Measurements from ENCODE around the gene CYP4F11.
"Not testable (repeated sequence)": the region's sequence is repeated elsewhere in the genome, so short reads cannot be mapped to it uniquely, and the experiment has no call there.

CYP4F11 gene

DNA sequence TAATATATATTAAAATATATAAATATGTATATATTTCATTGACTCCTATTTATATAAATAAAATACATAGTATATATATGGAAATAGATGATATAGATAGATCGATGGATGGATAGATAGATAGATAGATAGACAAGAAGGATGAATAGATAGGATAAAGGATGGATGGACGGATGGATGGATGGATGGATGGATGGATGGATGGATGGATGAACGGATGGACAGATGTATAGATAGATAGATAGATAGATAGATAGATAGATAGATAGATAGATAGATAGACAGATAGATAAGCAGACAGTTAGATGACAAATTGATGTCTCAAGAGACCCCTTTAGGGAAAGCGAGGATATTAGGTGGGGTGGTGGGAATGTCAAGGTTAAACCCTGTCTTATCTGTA lies 15.1 kb downstream of the CYP4F11 start:
- DNase-seq: no peak

GRCh38 chr19:15915109-15915508 lies 19.2 kb downstream of the CYP4F11 start:
- no peak for DNase-seq

DNA sequence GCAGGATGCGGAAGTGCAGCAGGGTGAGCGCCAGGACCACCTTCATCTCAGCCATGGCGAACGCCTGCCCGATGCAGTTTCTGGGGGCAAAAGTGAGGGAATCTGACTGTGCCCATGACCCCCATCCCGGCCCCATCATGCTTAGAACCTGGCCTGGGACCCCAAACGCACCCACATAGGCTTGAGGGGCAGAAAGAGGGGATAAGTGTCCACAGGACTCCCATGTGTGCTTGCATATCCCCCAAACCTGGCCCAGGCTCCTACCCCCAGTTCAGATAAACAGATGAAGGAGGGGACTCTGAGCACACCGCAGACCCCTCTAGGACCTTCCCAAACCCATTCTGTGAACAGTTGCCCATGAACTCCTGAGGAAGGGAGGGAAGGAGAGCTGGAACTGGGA lies 20.5 kb downstream of the CYP4F11 start:
- no peak for DNase-seq

GRCh38 chr19:15913384-15913783 lies 20.9 kb downstream of the CYP4F11 start:
- no peak for DNase-seq

DNA sequence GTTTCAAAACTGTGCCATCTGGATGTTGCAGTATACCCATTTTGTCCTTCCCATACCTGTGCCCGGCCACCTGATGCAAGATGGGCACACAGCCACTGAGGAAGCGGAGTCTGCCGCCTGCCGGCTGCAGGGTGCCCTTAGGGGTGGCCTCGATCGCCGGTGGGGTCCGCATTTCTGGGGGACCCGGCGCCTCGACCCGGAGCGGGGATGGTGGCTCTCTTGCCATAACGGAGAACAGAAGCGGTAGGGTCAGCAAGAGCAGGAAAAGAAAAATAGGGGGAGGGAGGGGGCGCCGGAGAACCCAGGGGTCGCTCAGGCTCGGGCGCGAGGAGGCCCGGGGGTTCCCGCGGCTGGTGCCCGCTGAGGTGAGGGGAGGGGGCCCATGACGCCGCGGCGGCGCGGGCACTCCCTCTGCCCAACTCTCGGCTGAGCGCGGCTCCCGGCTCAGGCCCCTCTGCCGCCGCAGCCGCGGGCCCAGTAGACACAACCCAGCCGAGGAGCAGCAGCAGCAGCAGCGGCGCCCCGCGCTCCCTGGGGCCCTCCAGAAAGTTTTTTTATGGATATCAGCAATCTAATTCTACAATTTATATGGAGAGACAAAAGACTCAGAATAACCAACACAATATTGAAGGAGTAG lies 22.6 kb downstream of the CYP4F11 start:
- no peak for DNase-seq

- no peak for DNase-seq
Observed at GRCh38 chr19:15905026-15905425, 29.3 kb downstream of the CYP4F11 start.

- not testable (repeated sequence) for DNase-seq
Observed at GRCh38 chr19:15902898-15903297, 31.4 kb downstream of the CYP4F11 start.

GRCh38 chr19:15902254-15902653 lies 32.1 kb downstream of the CYP4F11 start:
- DNase-seq: no peak

DNA sequence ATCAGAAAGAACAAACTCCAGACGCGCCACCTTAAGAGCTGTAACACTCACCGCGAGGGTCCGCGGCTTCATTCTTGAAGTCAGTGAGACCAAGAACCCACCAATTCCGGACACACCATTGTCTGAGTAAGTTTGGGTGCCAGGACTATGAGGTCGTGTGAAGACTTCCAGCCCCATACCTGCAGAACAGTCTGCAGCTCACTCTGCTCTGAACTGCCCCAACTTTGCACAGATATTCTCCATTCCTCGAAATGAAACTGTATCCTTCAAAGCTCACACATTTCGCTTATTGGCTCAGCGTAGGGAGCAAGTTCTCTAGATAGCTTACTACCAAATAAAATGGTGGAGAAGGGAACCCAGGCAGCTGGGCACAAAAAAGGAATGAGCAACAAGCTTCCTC lies 33.8 kb downstream of the CYP4F11 start:
- no peak for DNase-seq

DNA sequence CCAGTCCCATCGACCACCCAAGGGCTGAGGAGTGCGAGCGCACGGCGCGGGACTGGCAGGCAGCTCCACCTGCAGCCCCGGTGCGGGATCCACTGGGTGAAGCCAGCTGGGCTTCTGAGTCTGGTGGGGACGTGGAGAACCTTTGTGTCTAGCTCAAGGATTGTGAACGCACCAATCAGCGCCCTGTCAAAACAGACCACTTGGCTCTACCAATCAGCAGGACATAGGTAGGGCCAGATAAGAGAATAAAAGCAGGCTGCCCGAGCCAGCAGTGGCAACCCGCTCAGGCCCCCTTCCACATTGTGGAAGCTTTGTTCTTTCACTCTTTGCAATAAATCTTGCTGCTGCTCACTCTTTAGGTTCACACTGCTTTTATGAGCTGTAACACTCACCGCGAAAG lies 34.3 kb downstream of the CYP4F11 start:
- not testable (repeated sequence) for DNase-seq

- DNase-seq: not testable (repeated sequence)
Observed at GRCh38 chr19:15899561-15899960, 34.8 kb downstream of the CYP4F11 start.

- no peak for DNase-seq
Observed at GRCh38 chr19:15897738-15898276, 36.5 kb downstream of the CYP4F11 start, which contains the start of gene CYP4F2. CYP4F2 (minus strand) TSS chr19:15898074; CDS start chr19:15897611, 463 bp downstream.

DNA sequence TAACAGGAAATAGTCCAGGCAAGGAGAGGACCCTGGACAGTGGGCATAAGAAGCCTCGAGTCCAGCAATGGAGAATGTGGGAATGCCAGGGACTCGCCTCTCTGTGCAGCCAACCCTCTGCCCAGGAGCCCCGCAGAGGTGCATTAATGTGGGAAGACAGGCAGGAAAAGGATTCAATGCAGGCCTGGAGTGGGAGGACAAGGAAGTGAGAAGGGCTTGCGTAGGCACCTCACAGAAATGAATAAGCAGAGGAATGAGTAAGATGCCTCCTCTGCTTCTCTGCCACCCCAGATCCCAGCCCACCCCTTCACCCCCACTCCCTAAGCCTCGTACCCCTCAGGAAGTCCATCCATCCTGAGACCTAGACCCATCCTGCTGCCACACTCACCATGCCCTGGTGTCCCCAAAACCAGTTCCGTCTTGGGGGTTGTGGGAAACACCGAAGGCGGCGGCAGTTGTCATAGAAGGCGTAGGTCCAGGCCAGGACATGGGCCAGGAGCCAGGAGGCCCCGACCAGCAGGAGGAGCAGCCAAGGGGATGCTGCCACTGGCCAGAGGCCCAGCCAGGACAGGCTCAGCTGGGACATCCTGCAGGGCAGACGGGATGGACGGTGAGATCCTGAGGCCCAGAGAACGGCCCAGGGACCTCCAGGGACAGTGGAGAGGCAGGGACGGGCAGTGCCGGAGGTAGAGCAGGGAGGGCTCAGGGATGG lies 37.1 kb downstream of the CYP4F11 start:
- no peak for DNase-seq

GRCh38 chr19:15895876-15896430 lies 38.4 kb downstream of the CYP4F11 start:
- no peak for DNase-seq

DNA sequence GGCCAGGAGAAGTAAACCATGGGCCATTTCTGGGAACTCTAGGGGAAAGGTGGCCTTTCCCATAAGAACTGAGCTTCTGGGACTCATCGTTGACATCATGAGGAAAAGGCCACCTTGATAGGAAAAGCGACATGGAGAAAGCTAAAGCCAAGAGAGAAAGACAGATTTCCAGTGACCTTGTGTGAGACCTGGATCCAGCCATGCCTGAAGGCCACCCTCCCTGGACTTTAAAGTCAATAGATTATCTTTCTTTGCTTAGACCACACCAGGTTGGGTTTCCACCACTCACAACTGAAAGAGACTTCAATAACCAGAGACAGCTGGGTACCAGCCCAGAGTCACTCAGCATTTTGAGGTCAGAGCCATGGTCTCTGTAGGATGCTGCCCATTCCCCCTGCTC lies 40.0 kb downstream of the CYP4F11 start:
- DNase-seq: no peak

GRCh38 chr19:15893477-15893876 lies 40.9 kb downstream of the CYP4F11 start:
- DNase-seq: no peak

DNA sequence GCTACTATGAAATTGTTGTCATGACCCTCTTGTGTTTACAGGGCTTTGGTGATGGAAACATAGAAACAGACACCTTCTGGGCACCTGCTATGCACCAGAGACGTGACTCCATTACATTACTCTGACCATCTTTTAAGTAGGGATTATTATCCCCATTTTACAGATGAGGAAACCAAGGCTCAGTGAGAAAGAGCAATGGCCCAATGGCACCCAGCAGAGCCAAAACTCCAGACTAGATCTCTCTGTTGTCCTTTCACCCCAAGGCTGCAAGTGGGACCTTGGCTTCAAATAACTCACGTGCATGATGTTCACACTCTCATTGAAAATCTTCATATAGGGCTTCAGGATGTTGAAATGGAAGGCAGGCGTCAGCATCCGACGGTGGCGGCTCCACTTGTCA lies 42.3 kb downstream of the CYP4F11 start:
- no peak for DNase-seq

DNA sequence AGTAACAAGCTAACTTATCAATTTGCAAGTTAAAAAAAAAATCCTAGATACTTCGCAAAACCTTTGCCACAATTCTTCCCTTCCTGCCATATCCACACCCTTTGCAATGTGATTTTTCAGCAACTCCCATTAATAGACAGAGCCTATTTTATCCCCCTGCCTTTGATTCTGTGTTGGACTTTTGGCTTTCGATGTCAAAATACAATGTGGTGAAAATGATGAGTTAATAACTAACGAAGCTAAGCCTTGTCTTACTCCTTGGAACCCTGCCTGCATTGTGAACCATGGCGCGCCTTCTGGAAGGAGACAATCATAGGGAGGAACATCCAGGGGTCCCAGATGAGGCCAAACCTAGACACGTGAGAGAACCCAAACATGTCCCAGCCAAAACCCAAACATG lies 42.9 kb downstream of the CYP4F11 start:
- no peak for DNase-seq

DNA sequence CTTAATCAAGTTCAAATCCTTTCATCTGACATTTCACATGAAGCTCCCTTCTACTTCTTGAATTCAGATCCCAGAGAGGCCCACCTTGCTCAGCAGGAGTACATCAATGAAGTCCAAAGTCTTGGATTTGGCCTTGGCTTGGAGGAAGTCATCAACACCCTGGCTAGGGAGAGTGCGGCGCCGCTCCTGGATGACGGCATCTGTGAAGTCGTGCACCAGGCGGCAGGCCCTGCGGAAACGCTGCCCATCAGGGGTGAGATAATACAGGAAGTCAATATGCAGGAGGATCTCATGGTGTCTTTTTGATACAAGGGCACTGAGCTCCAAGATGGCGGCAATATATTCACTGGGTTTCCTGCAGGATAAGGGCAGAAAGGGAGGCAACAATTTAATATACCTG lies 45.0 kb downstream of the CYP4F11 start:
- not testable (repeated sequence) for DNase-seq

GRCh38 chr19:15885919-15886318 lies 48.4 kb downstream of the CYP4F11 start:
- no peak for DNase-seq

- no peak for DNase-seq
Observed at GRCh38 chr19:15885167-15885566, 49.2 kb downstream of the CYP4F11 start.

- not testable (repeated sequence) for DNase-seq
Observed at GRCh38 chr19:15883329-15883728, 51.0 kb downstream of the CYP4F11 start.

- no peak for DNase-seq
Observed at GRCh38 chr19:15874821-15875474, 59.4 kb downstream of the CYP4F11 start.
